Muscle layer of colon (tissue), 2 donors: ENCODE results near the gene PCNT.

Experiments used
- H3K27ac ChIP-seq: one replicate; pipeline ENCODE4 v1.7.0; 2013; ENCODE audit warnings: low read depth, mild to moderate bottlenecking, low read length, moderate library complexity
- H3K27me3 ChIP-seq, 2 donors: one replicate each; pipeline ENCODE4 v1.7.0; 2013; ENCODE audit warnings: low read length in 2 of 2, mild to moderate bottlenecking in 2 of 2; ENCODE audit not compliant: insufficient read depth in 2 of 2, control insufficient read depth in 1 of 2
- H3K36me3 ChIP-seq: one replicate; pipeline ENCODE4 v1.7.0; 2013; ENCODE audit warnings: mild to moderate bottlenecking, low read length; ENCODE audit not compliant: insufficient read depth
- H3K4me1 ChIP-seq: one replicate; pipeline ENCODE4 v1.7.0; 2013; ENCODE audit warnings: mild to moderate bottlenecking, low read length; ENCODE audit not compliant: insufficient read depth
- H3K4me3 ChIP-seq, 2 donors: one replicate each; pipeline ENCODE4 v1.7.0; 2013; ENCODE audit warnings: low read length in 2 of 2, low read depth in 1 of 2, mild to moderate bottlenecking in 1 of 2, moderate library complexity in 1 of 2
- H3K9ac ChIP-seq: one replicate; pipeline ENCODE4 v1.7.0; 2013; ENCODE audit warnings: low read length
- H3K9me3 ChIP-seq: one replicate; pipeline ENCODE4 v1.7.0; 2013; ENCODE audit warnings: mild to moderate bottlenecking, low read length
- donor health status: abdominal sarcoma.
- donor health status: Adenocarcinoma of cecum.

PCNT gene

DNA sequence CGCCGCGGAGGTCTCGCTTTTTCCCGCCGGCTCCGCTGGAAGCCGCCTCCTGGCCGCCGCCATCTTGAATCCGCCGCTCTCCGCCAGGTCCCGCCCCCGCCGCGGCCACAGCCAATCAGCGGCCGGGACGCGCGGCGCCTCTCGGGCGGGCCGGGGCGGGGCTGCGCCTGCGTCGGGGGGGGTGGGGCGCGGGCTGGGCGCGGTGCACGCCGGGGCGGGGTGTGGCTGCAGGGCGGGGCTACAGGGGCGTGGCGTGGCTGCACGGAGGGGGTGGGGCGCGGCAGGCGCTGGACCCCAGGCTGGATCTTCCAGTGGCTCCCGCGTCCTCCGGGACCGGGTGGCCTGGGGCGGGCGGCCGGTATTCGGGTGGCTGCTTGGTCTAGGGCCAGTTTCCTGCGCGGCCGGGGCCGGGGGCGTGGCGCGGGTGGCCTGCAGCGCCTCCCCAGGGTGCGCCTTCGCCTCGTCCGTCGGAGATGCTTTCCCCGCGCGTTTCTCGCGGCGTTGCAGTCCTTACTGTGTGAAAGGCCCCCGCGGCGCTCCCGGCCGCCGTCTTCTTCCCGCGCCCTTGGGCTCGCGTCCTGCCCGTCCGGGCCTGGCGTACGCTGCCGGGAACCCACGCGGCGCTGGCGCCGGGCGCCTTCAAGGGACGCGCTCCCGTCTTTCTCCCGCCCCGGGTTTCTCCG, 575 bp downstream of the PCNT start:
- H3K4me3 ChIP-seq = peak overlapping the region; percentile 75 to 86
- peaks cover 7% of the 10 kb centered on the region for H3K36me3 ChIP-seq
- H3K4me1 ChIP-seq = peaks cover 20% of the 10 kb centered on the region
- H3K9me3 ChIP-seq = no peaks in the 10 kb centered on the region
- H3K27ac ChIP-seq = peak overlapping the region; percentile 85
- H3K9ac ChIP-seq = no peak overlapping the region
- H3K27me3 ChIP-seq = no peaks in the 10 kb centered on the region

DNA sequence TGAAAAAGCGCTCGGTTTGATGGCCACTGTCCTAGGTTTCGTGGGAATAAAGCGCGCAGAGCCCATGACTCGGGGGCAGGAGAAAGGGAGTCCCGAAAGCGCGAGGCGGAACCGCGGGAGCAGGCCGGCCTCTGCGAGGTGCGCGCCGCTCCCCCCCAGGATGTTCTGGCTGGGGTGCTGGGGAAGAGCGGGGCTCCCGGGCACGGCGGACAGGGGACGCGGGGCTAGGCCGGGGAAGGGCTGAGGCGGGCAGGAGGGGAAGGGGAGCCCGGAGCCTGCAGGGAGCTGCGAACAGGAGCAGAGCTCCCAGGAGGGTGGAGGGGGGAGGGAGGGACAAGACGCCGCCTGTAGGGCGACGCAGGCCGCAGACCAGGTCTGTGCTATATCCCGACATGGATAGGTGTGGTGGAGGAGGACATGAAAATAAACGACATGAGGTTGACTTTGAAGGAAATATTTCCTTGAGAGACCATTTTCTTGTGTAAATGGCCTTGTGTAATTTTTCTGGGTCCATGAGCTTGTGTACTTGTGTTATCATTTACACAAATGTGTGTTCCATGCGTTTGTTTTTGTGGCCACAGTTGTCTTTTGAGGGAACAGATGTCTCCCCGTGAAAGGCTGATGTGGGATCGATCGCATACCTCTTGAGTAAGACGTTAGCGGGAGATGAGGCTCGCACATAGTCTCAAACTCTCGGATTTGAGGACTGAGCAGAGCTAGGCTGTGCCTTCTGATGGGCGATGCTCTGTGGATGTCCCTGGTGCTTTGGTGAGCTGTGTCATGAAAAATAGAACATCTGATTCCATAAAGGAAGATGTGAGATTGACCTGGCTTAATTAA, 1.3 kb downstream of the PCNT start:
- Histone ChIP-seq H3K27ac (peak overlapping the region; percentile 29), H3K4me1 (peaks cover 20% of the 10 kb centered on the region), H3K9me3 (no peaks in the 10 kb centered on the region), H3K36me3 (peaks cover 15% of the 10 kb centered on the region), H3K4me3 (peak overlapping the region; percentile 70 to 75), H3K9ac (peak overlapping the region; percentile 23), H3K27me3 (no peaks in the 10 kb centered on the region)

- Histone ChIP-seq H3K9me3 (no peaks in the 10 kb centered on the region), H3K4me3 (no peak overlapping the region), H3K4me1 (peaks cover 20% of the 10 kb centered on the region), H3K9ac (no peak overlapping the region), H3K27ac (peak overlapping the region; percentile 29), H3K36me3 (peaks cover 22% of the 10 kb centered on the region), H3K27me3 (no peaks in the 10 kb centered on the region)
These were observed 2.3 kb downstream of the PCNT start for GRCh38 chr21:46326110-46326703.

DNA sequence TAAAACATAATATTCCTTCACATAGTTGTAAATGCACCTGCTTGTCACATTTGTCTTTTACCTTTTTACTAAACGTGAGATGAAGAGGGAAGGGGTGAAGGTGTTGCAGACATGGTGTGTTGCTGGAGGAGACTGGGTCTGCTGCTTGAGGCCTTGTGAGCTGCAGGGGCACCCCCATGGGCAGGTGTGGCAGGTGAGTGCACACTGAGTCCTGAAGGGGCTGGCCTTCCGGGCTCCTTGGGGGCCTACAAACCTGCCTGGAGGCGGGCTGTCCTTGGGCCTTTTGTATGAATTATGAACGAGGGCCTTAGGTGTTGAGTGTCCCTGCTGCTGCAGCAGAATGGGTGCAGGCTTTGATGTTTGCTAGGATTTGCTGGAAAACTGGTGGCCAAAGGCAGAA, 3.8 kb downstream of the PCNT start:
- H3K27ac ChIP-seq = no peak overlapping the region
- H3K4me1 ChIP-seq = peaks cover 12% of the 10 kb centered on the region
- no peak overlapping the region for H3K9ac ChIP-seq
- H3K4me3 ChIP-seq = no peak overlapping the region
- H3K36me3 ChIP-seq = peaks cover 30% of the 10 kb centered on the region
- H3K9me3 ChIP-seq = no peaks in the 10 kb centered on the region
- H3K27me3 ChIP-seq = no peaks in the 10 kb centered on the region

DNA sequence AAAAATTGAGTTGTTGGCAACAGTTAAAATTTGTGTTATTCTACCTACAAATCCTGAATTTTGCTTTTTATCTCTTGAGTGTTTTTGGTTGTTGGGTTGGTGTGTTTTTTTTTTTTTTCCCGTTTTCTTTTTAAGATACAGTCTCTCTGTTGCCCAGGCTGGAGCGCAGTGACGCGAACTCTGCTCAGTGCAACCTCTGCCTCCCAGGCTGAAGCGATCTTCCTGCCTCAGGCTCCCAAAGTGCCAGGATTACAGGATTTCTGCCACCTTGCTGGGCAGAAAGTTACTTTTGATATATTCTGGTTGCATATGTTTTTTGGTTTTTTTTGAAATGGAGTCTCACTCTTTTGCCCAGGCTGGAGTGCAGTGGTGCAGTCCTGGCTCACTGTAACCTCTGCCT, 4.2 kb downstream of the PCNT start:
- Histone ChIP-seq H3K27ac (no peak overlapping the region), H3K4me1 (peaks cover 8% of the 10 kb centered on the region), H3K9me3 (no peaks in the 10 kb centered on the region), H3K4me3 (no peak overlapping the region), H3K9ac (no peak overlapping the region), H3K36me3 (peaks cover 30% of the 10 kb centered on the region), H3K27me3 (no peaks in the 10 kb centered on the region)

DNA sequence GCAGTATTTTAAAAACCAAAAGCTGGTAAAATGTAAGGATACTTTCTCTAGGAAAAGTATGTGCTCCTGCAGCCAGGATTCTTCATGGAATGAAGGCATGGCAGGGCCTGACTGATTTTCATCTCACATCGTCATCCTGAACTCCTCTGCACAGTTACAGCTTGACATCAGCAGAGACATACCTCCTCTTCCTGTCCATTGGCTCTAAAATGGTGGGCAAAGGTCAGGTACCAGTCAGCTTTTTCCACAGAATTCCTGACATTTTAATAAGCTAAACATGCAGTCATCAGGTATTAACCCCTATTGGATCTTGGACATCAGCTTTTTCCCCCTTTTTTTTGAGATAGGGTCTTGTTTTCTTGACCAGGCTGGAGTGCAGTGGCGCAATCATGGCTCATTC, 5.8 kb downstream of the PCNT start:
- H3K9ac ChIP-seq = no peak overlapping the region

GRCh38 chr21:46334351-46335140, 10.6 kb downstream of the PCNT start:
- H3K4me3 ChIP-seq = no peak overlapping the region
- no peaks in the 10 kb centered on the region for H3K4me1 ChIP-seq
- peaks cover 47% of the 10 kb centered on the region for H3K36me3 ChIP-seq
- H3K27ac ChIP-seq = no peak overlapping the region
- no peaks in the 10 kb centered on the region for H3K9me3 ChIP-seq
- H3K27me3 ChIP-seq = no peaks in the 10 kb centered on the region
- H3K9ac ChIP-seq = no peak overlapping the region

More for the DNA sequence above, 5.8 kb downstream of the PCNT start:
- Histone ChIP-seq H3K9me3 (no peaks in the 10 kb centered on the region), H3K27ac (no peak overlapping the region), H3K4me1 (peaks cover 6% of the 10 kb centered on the region), H3K36me3 (peaks cover 35% of the 10 kb centered on the region), H3K4me3 (no peak overlapping the region), H3K27me3 (no peaks in the 10 kb centered on the region)

GRCh38 chr21:46336603-46337002, 12.6 kb downstream of the PCNT start:
- H3K27me3 ChIP-seq = no peaks in the 10 kb centered on the region
- peaks cover 38% of the 10 kb centered on the region for H3K36me3 ChIP-seq
- no peaks in the 10 kb centered on the region for H3K9me3 ChIP-seq
- no peak overlapping the region for H3K27ac ChIP-seq
- H3K9ac ChIP-seq = no peak overlapping the region
- no peak overlapping the region for H3K4me3 ChIP-seq
- no peaks in the 10 kb centered on the region for H3K4me1 ChIP-seq

DNA sequence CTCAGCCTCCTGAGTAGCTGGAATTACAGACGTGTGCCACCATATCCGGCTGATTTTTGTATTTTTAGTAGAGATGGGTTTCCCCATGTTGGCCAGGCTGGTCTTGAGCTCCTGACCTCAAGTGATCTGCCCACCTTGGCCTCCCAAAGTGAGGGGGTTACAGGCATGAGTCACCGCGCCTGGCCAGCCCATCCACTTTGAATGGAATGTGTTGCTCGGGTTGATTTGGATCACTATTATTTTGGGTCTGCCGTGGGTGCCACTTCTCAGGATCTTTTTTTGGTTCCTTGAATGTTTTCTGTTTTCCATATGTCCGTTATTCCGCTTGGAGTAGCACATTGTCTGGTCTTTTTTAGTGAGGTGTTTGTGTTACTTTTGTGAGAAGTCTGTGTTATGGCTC, 17.0 kb downstream of the PCNT start:
- no peaks in the 10 kb centered on the region for H3K4me1 ChIP-seq
- H3K27me3 ChIP-seq = no peaks in the 10 kb centered on the region
- no peak overlapping the region for H3K4me3 ChIP-seq
- peaks cover 22% of the 10 kb centered on the region for H3K36me3 ChIP-seq
- H3K9me3 ChIP-seq = no peaks in the 10 kb centered on the region
- no peak overlapping the region for H3K9ac ChIP-seq
- no peak overlapping the region for H3K27ac ChIP-seq

- Histone ChIP-seq H3K4me1 (no peaks in the 10 kb centered on the region), H3K4me3 (no peak overlapping the region), H3K27me3 (no peaks in the 10 kb centered on the region), H3K27ac (no peak overlapping the region), H3K9ac (no peak overlapping the region), H3K9me3 (no peaks in the 10 kb centered on the region), H3K36me3 (peaks cover 35% of the 10 kb centered on the region)
These were observed 20.4 kb downstream of the PCNT start for GRCh38 chr21:46344219-46344915.
